Spinal cord (tissue), 10 donors: ENCODE results near the gene SP5. TPM values are rescaled to one million over a fixed set of nuclear protein-coding genes. Genes with fewer than 3 reads are reported as not detected.
"Not testable (repeated sequence)": the region's sequence is repeated elsewhere in the genome, so short reads cannot be mapped to it uniquely, and the experiment has no call there.

Experiments used
- DNase-seq, 6 donors: peaks; one replicate each; pipeline versions ENCODE4 v3.0.0 to v3.0.0-alpha.2; 2013 to 2015; ENCODE audit warnings: low spot score in 6 of 6, low read depth in 4 of 6
- H3K27ac ChIP-seq: one replicate; pipeline ENCODE4 v1.5.1; 2013; ENCODE audit warnings: low read depth, low read length, control low read depth
- H3K27me3 ChIP-seq: one replicate; pipeline ENCODE4 v1.6.1; 2013; ENCODE audit warnings: low read length; ENCODE audit not compliant: control insufficient read depth, insufficient read depth
- H3K36me3 ChIP-seq: one replicate; pipeline ENCODE4 v1.6.1; 2013; ENCODE audit warnings: low read length; ENCODE audit not compliant: control insufficient read depth, insufficient read depth
- H3K4me1 ChIP-seq: one replicate; pipeline ENCODE4 v1.6.1; 2013; ENCODE audit warnings: low read length; ENCODE audit not compliant: control insufficient read depth, insufficient read depth
- H3K4me3 ChIP-seq: one replicate; pipeline ENCODE4 v1.5.1; 2013; ENCODE audit warnings: low read depth, low read length, control low read depth
- H3K9me3 ChIP-seq: one replicate; pipeline ENCODE4 v1.6.1; 2013; ENCODE audit warnings: low read length; ENCODE audit not compliant: control insufficient read depth, insufficient read depth
- WGBS: methylation state at CpG from one replicate; pipeline ENCODE4 v1.1.5; 2013; ENCODE audit warnings: missing lambda C conversion rate; ENCODE audit not compliant: insufficient coverage; 5-methylcytosine and 5-hydroxymethylcytosine counted together
- polyA plus RNA-seq, 2 donors: library from polyadenylated mRNA; unstranded; fragments of 120-200 nt; gene quantifications; one replicate each; pipeline ENCODE4 v1.2.1, GENCODE V29; 2013; ENCODE audit not compliant: insufficient read length in 2 of 2
- total RNA-seq, 2 donors: library from RNA; depleted of rRNA in 1 of 2; stranded (reverse); fragments of 120-200 nt in 1 of 2; fragments of >200 nt in 1 of 2; gene quantifications; one replicate each; pipeline versions ENCODE4 v1.2.3 to v1.2.4, GENCODE V29; 2013 to 2014
- donor health status: healthy.

SP5 gene
- total and polyA plus RNA-seq, 4 donors = 0.99 to 5.5 (median 3.0) TPM

- 60% methylated on average over 1 of the region's 2 CpGs for WGBS
- H3K27me3 ChIP-seq, DNase-seq, H3K4me3 ChIP-seq, H3K36me3 ChIP-seq, H3K4me1 ChIP-seq, H3K9me3 ChIP-seq, H3K27ac ChIP-seq: not testable (repeated sequence)
Observed at GRCh38 chr2:170734601-170735000, 19.5 kb downstream of the SP5 start.

GRCh38 chr2:170736628-170737027, 21.5 kb downstream of the SP5 start:
- H3K27me3 ChIP-seq = no peaks in the 10 kb centered on the region
- no peak overlapping the region for H3K27ac ChIP-seq
- no peaks in the 10 kb centered on the region for H3K36me3 ChIP-seq
- no peak overlapping the region for H3K4me3 ChIP-seq
- no peaks in the 10 kb centered on the region for H3K4me1 ChIP-seq
- no peak for DNase-seq
- H3K9me3 ChIP-seq = no peaks in the 10 kb centered on the region
- WGBS = no CpG with 5 or more reads among the region's 1 CpG

GRCh38 chr2:170737406-170737805, 22.3 kb downstream of the SP5 start:
- DNase-seq = no peak
- no peaks in the 10 kb centered on the region for H3K36me3 ChIP-seq
- H3K27me3 ChIP-seq = no peaks in the 10 kb centered on the region
- WGBS = no CpG with 5 or more reads among the region's 2 CpGs
- H3K4me3 ChIP-seq = no peak overlapping the region
- no peak overlapping the region for H3K27ac ChIP-seq
- no peaks in the 10 kb centered on the region for H3K9me3 ChIP-seq
- H3K4me1 ChIP-seq = no peaks in the 10 kb centered on the region

- H3K4me1 ChIP-seq = no peaks in the 10 kb centered on the region
- 79% methylated on average over 4 of the region's 4 CpGs for WGBS
- H3K9me3 ChIP-seq = no peaks in the 10 kb centered on the region
- no peak overlapping the region for H3K4me3 ChIP-seq
- H3K27ac ChIP-seq = no peak overlapping the region
- H3K36me3 ChIP-seq = no peaks in the 10 kb centered on the region
- no peaks in the 10 kb centered on the region for H3K27me3 ChIP-seq
- no peak for DNase-seq
Observed at GRCh38 chr2:170737821-170738220, 22.7 kb downstream of the SP5 start.

GRCh38 chr2:170739048-170739447, 23.9 kb downstream of the SP5 start:
- Histone ChIP-seq H3K27me3 (no peaks in the 10 kb centered on the region), H3K9me3 (no peaks in the 10 kb centered on the region), H3K27ac (no peak overlapping the region), H3K4me3 (no peak overlapping the region), H3K36me3 (no peaks in the 10 kb centered on the region), H3K4me1 (no peaks in the 10 kb centered on the region)
- DNase-seq = no peak
- no CpG with 5 or more reads among the region's 3 CpGs for WGBS

GRCh38 chr2:170739507-170740046, 24.4 kb downstream of the SP5 start:
- WGBS = 100% methylated on average over 2 of the region's 3 CpGs
- Histone ChIP-seq H3K4me3 (no peak overlapping the region), H3K36me3 (no peaks in the 10 kb centered on the region), H3K27me3 (no peaks in the 10 kb centered on the region), H3K9me3 (no peaks in the 10 kb centered on the region), H3K27ac (no peak overlapping the region), H3K4me1 (no peaks in the 10 kb centered on the region)
- no peak for DNase-seq

GRCh38 chr2:170740660-170741059, 25.5 kb downstream of the SP5 start:
- Histone ChIP-seq H3K27ac (no peak overlapping the region), H3K27me3 (no peaks in the 10 kb centered on the region), H3K4me1 (no peaks in the 10 kb centered on the region), H3K4me3 (no peak overlapping the region), H3K36me3 (no peaks in the 10 kb centered on the region), H3K9me3 (no peaks in the 10 kb centered on the region)
- WGBS = 61% methylated on average over 4 of the region's 4 CpGs
- DNase-seq = no peak

- Histone ChIP-seq H3K27ac (no peak overlapping the region), H3K36me3 (no peaks in the 10 kb centered on the region), H3K4me1 (no peaks in the 10 kb centered on the region), H3K4me3 (no peak overlapping the region), H3K9me3 (no peaks in the 10 kb centered on the region), H3K27me3 (no peaks in the 10 kb centered on the region)
- DNase-seq = no peak
- 100% methylated on average over 3 of the region's 3 CpGs for WGBS
Observed at GRCh38 chr2:170742000-170742399, 26.9 kb downstream of the SP5 start.

GRCh38 chr2:170742896-170743529, 27.9 kb downstream of the SP5 start:
- Histone ChIP-seq H3K4me3 (no peak overlapping the region), H3K9me3 (no peaks in the 10 kb centered on the region), H3K27ac (no peak overlapping the region), H3K4me1 (no peaks in the 10 kb centered on the region), H3K27me3 (no peaks in the 10 kb centered on the region), H3K36me3 (no peaks in the 10 kb centered on the region)
- WGBS = 89% methylated on average over 4 of the region's 6 CpGs
- DNase-seq = no peak

GRCh38 chr2:170743530-170744239, 28.5 kb downstream of the SP5 start:
- Histone ChIP-seq H3K9me3 (no peaks in the 10 kb centered on the region), H3K4me3 (no peak overlapping the region), H3K4me1 (no peaks in the 10 kb centered on the region), H3K27me3 (no peaks in the 10 kb centered on the region), H3K27ac (no peak overlapping the region), H3K36me3 (no peaks in the 10 kb centered on the region)
- 88% methylated on average over 5 of the region's 8 CpGs for WGBS
- DNase-seq = no peak
